ENCODE data around the gene MTHFSD.

DNA sequence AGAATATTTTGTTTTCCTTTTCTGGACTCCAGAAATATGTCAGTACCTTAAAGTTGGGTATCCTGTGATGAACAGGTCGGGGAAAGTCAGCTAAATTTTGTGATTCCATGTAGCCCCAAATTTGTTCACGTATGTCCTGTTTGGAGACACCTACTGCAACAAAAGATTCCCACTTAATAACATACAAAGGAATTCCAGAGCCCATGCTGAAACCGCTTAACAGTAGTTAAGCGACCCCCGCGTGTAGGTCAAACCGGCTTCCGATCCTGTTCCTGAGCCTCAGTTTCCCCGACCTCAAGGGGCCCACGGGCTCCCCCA is 477 bp downstream of the MTHFSD start:
- no peak for TF ChIP-seq EGR1 (IDR thresholded peaks at IDR 0.05; ENCODE audit: borderline replicate concordance in 1 of 2, low read depth in 2 of 2, low read length in 2 of 2)
- TF ChIP-seq POLR2A (IDR thresholded peaks at IDR 0.05; ENCODE audit: low read depth, low read length): no peak
- TF ChIP-seq HDGF (IDR thresholded peaks at IDR 0.05): no peak
- TF ChIP-seq ZNF384 (IDR thresholded peaks at IDR 0.05; ENCODE audit: borderline replicate concordance, low read depth, low read length): no peak
- no peak for TF ChIP-seq CTCF (IDR thresholded peaks at IDR 0.05 in 2 of 3, conservative IDR thresholded peaks at IDR 0.05 in 1 of 3; ENCODE audit: control insufficient read depth in 2 of 3, extremely low read depth in 1 of 3, insufficient read depth in 1 of 3, low read depth in 3 of 3, low read length in 3 of 3)
- no peak for TF ChIP-seq TCF12 (IDR thresholded peaks at IDR 0.05; ENCODE audit: low read depth, low read length)
- no peak for TF ChIP-seq SIX5 (IDR thresholded peaks at IDR 0.05; ENCODE audit: low read depth, low read length, severe bottlenecking)
- TF ChIP-seq IRF4 (IDR thresholded peaks at IDR 0.05; ENCODE audit: low read depth, low read length): no peak
- TF ChIP-seq SMC3 (IDR thresholded peaks at IDR 0.05; ENCODE audit: borderline replicate concordance, low read length): no peak
- TF ChIP-seq, protein P1, sequence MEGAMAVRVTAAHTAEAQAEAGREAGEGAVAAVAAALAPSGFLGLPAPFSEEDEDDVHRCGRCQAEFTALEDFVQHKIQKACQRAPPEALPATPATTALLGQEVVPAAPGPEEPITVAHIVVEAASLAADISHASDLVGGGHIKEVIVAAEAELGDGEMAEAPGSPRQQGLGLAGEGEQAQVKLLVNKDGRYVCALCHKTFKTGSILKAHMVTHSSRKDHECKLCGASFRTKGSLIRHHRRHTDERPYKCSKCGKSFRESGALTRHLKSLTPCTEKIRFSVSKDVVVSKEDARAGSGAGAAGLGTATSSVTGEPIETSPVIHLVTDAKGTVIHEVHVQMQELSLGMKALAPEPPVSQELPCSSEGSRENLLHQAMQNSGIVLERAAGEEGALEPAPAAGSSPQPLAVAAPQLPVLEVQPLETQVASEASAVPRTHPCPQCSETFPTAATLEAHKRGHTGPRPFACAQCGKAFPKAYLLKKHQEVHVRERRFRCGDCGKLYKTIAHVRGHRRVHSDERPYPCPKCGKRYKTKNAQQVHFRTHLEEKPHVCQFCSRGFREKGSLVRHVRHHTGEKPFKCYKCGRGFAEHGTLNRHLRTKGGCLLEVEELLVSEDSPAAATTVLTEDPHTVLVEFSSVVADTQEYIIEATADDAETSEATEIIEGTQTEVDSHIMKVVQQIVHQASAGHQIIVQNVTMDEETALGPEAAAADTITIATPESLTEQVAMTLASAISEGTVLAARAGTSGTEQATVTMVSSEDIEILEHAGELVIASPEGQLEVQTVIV (IDR thresholded peaks at IDR 0.05; ENCODE audit: borderline replicate concordance, partially characterized antibody): no peak
- no peak for TF ChIP-seq TCF7 (IDR thresholded peaks at IDR 0.05; ENCODE audit: borderline replicate concordance)
- TF ChIP-seq MYC (IDR thresholded peaks at IDR 0.05; ENCODE audit: insufficient read depth, insufficient read length, insufficient replicate concordance, low read length, severe bottlenecking): no peak
- no peak for TF ChIP-seq EED (IDR thresholded peaks at IDR 0.05; ENCODE audit: low read depth)
- no peak for TF ChIP-seq MAX (IDR thresholded peaks at IDR 0.05; ENCODE audit: low read depth, low read length)

All from GM12878 (cell line).